Measurements from ENCODE around the gene KIF3B.

GRCh38 chr20:32368925-32369324 is 91.5 kb downstream of the KIF3B start:
- TF ChIP-seq ELF4 (IDR thresholded peaks at IDR 0.05) (no peak), SUZ12 (IDR thresholded peaks at IDR 0.05) (no peak), PKNOX1 (IDR thresholded peaks at IDR 0.05) (no peak), FOXM1 (IDR thresholded peaks at IDR 0.05; ENCODE audit: borderline replicate concordance) (no peak), ARNT (IDR thresholded peaks at IDR 0.05) (no peak), TARDBP (IDR thresholded peaks at IDR 0.05) (no peak), FOXK2 (IDR thresholded peaks at IDR 0.05) (no peak), ZNF384 (IDR thresholded peaks at IDR 0.05) (no peak), HDGF (IDR thresholded peaks at IDR 0.05; ENCODE audit: borderline replicate concordance) (no peak), BHLHE40 (IDR thresholded peaks at IDR 0.05; ENCODE audit: borderline replicate concordance) (no peak), L3MBTL2 (conservative IDR thresholded peaks at IDR 0.05) (no peak)

All from HEK293T (cell line).